GM21723 (cell line): Measurements from ENCODE around the gene GALNT10.

Experiments used
- ATAC-seq: cut with Tn5 transposase; IDR thresholded peaks from one replicate; pipeline ENCODE4 v1.9.1; 2021; ENCODE audit warnings: mild to moderate bottlenecking, moderate library complexity; ENCODE audit not compliant: unreplicated experiment

The GALNT10 gene

DNA sequence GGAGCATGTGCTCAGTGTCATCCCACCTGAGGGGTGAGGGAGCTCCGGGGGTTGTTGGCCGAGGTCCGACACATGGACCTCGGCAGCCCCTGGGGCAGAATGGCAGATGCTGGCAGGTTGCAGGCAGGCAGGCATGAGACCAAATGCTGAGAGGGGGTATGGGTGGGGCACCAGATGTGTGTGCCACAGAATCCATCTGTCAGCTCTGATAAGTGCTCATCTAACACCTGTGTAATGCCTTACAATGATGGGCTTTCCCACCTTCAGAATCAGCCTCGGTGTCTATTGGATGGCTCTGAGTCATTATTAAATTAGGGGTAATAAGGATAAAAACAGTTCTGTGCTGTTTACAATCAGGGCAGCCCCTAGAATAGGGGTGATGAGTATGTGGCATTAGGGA is 182.1 kb downstream of the GALNT10 start:
- ATAC-seq: no peak

DNA sequence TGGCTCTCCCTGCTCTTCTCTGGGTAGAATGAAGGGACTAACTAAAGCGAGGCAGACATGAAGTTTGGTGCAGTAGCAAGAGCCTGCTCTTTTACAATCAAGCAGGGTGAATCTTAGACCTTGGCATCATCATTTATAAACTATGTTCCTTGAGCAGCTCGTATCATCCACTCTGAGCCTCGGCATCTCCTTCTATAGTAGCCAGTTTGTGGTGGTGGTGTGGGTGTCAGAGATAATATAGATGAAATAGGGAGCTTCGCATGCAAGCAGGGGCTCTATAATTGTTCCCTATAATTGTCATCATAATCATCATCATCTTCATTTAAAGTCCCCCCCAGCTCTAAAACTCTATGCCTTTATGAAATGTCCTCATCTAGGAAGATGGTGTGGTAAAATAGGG is 182.8 kb downstream of the GALNT10 start:
- ATAC-seq: no peak

GRCh38 chr5:154373729-154374179 is 183.2 kb downstream of the GALNT10 start:
- ATAC-seq: no peak

DNA sequence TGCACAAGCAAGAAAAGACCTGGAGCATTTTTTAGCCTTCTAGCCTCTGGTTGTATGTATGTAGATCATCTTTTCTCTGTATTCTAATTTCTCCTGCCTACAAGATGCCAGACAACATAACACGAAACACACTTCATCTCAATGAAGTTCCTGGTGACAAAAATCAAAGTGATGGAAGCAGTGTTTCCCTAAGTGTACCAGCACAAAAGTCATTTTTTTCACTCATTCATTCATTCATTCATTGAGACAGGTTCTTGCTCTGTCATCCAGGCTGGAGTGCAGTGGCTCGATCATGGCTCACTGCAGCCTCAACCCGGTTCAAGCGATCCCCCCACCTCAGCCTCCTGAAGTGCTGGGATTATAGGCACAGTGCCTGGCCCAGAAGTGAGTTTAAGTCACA is 183.7 kb downstream of the GALNT10 start:
- ATAC-seq: no peak

GRCh38 chr5:154375329-154376008 is 184.9 kb downstream of the GALNT10 start:
- no peak for ATAC-seq

GRCh38 chr5:154376481-154376880 is 185.9 kb downstream of the GALNT10 start:
- ATAC-seq: no peak

DNA sequence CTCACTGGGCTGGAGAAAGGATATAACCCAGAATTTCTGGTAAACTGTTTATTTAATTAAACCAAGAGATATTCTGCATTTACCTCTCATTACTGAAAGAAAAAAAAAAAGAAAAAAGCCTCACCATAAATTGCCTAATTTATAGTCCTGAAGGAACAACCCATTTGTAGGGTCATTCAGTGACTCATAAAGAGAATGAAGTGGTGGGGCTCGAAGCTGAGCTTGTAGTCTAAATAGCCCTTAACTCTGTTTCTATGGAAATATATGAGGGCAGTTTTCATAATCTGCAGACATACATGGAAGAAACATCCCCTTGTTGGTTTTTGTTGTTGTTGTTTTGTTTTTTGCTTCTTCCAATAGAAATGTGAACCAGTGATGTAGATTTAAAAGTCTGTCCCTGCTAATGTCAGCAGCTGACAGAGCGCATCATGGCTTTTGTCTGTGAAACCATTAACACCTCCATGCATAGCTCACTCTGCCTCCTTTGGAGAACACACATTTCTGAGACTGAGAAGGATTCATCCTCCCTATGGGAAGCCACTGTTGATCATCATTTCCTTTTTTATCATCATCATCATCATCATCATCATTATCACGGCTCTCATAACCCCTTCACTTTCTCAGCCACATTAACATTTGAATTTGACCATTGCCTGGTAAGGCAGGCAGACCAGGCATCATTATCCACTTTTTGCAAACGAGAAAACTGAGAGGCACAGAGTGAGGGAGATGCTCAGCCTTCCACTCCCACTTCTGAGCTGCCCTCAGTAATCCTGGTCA is 187.4 kb downstream of the GALNT10 start:
- no peak for ATAC-seq

- no peak for ATAC-seq
These were observed 189.7 kb downstream of the GALNT10 start for GRCh38 chr5:154380263-154380662.

DNA sequence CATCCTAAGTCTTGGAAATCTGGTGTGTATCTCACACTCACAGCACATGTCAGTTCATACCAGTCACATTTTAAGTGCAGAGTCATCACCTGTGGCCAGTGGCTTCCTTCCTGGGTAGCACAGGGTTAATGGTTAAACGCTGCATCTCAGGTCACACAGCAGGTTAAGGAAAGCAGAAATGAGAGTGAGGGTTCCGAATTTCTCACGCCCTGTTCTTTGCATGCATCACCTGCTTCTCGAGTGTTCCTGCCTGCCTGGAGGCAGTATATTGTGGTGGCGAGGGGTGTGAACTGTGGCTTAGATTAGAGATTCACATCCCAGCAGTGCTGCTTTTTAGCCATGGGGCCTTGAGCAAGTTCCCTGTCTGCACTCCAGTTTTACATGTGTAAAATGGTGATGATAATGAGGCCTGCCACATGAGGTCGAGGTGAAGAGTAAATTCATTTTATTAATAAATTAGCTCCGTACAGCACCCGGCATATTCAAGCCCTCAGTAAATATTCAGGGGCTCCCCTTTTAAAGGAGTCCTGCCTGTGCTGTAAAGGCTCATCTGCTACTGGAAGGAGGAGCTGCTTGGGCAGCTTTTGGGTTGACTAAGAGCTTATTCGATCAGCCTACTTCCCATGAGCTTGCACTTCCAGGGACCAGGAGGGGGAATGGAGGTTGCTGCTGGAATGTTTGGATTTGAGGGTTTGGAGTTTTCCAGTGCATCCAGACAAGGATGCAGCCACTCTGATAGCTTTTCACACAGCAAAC is 194.1 kb downstream of the GALNT10 start:
- ATAC-seq: peak; percentile 98

GRCh38 chr5:154385236-154385512 is 194.6 kb downstream of the GALNT10 start:
- no peak for ATAC-seq

DNA sequence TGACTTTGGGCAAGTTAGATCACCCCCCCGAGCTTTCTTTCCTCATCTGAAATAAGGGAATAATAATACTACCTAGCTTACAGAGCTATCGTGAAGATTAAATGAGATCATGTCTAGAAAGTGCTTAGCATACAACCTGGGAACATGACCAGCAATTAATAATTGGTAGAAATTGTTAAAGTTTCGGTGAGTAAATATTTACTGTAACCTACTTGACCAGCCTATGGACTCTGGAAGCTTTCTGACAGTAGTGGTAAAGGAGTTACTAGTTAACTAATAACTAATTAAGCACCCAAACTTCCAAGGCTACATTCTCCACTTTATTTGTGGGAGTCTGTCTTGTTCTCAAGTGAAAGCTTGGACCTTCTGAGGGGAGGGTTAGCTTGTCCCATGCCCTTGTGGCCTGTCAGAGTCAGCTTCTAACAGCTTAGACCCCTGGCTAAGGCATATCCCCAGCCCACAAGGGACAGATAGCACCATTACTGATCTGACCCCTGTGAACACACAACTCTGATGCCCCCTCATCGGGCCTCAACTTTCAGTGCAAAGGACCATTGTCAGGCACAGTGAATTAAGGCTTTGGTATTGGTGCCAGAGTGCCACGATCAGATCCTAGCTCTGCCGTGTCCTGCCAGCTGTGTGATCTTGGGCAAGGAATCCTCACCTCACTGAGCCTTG is 196.6 kb downstream of the GALNT10 start:
- ATAC-seq: no peak

- no peak for ATAC-seq
These were observed 198.3 kb downstream of the GALNT10 start for GRCh38 chr5:154388842-154389241.

GRCh38 chr5:154390096-154390495 is 199.6 kb downstream of the GALNT10 start:
- no peak for ATAC-seq

GRCh38 chr5:154390746-154391359 is 200.3 kb downstream of the GALNT10 start:
- no peak for ATAC-seq

DNA sequence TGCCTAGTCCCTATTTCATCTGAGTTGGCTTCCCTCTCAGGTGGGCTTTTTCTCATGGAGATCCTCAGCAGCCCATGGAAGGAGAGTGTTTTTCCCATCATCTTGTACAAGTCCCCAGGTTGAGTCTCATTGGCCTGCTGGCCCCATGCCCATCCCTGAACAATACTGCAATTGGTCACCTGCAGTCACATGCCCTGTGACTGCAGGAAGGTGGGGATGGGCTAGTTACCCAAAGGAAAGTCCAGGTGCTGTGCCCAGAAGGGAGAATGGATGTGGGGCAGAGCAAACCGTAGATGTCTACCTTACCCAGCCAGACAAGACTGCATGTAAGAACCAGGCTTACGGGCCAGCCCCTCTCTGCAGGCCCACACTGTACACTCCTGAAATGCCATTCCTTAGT is 201.3 kb downstream of the GALNT10 start:
- ATAC-seq: no peak

GRCh38 chr5:154393850-154394249 is 203.3 kb downstream of the GALNT10 start:
- ATAC-seq: no peak

DNA sequence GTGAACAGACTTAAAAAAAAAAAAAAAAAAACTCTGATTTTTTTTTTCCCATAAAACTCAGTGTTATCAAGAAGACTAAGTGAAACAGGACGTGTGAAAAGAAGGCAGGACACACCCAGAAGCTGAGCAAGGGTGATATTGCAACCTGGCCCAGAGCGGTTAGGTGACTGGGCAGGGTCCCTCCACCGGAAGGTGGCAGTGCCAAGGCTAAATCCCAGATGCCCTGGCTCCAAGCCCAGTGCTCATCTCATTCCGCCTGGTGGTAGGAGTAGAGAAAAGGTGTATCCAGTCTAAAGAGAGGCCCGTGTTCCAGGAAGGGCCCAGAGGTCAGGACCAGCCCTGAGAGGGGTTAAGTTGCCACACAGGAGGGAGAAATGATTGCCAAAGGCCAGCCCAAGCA is 203.8 kb downstream of the GALNT10 start:
- ATAC-seq: no peak

GRCh38 chr5:154395407-154396106 is 205.0 kb downstream of the GALNT10 start:
- peak; percentile 91 for ATAC-seq

DNA sequence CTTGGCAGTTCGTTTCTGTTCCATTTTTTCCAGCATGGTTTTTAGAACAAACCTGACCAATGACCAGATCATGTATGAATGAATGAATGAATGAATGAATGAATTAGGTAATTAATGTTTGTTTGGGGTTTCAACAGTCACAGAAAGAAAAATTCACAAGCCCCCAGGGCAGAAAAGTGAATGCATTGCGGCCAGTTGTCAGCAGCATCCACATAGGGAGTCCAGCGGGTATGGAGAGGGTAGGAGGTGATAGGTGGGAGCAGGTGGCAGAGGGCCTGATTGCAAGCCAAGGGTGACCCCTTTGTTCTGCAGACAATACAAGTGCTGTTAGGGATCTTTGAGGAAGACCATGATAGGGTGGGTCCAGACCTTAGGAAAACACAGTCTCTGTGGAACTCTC is 205.6 kb downstream of the GALNT10 start:
- ATAC-seq: no peak

GRCh38 chr5:154397652-154398406 is 207.3 kb downstream of the GALNT10 start:
- ATAC-seq: no peak
